RKO (cell line): ENCODE data around the gene CDH12.
"Not testable (repeated sequence)": the region's sequence is repeated elsewhere in the genome, so short reads cannot be mapped to it uniquely, and the experiment has no call there.

ENCODE experiments used
- DNase-seq: peaks from one replicate; pipeline ENCODE4 v3.0.0-alpha.2; 2016; ENCODE audit warnings: low spot score

Gene CDH12

DNA sequence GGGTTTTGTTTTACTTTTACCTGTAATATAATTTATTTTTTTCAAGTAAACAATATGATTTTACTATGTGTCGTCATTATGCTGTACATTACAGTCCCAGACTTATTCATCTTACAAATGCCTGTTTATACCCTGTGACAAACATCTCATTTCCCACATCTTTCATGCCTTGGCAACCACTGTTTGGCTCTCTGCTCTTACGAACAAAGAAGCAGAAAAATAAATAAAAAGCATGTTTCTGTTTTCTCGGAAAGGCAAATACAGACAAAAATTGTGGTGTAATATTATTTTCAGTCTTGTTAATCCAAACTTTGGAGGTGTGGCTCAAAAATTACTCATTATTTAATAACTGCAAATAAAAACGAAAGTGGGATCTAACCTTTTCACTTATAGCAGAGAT lies 393.0 kb downstream of the CDH12 start:
- no peak for DNase-seq

DNA sequence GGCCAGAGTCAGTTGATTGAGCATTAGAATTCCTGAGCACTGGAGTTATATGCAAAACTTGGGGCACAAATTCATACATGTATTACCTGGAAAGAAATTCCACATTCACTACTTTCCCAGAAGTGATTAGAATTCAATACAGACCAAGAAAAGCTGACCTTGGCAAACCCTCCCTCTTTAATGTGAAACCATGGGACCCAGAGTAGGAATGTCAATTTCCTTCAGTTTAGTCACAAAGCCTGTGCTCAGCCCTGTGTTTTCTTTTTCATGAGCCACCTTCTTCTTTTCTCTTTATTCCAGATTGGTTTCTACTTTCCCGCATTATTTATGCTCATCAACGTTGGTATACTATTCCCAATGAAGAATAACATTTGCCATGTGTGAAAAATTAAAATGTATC lies 420.2 kb downstream of the CDH12 start:
- no peak for DNase-seq

DNA sequence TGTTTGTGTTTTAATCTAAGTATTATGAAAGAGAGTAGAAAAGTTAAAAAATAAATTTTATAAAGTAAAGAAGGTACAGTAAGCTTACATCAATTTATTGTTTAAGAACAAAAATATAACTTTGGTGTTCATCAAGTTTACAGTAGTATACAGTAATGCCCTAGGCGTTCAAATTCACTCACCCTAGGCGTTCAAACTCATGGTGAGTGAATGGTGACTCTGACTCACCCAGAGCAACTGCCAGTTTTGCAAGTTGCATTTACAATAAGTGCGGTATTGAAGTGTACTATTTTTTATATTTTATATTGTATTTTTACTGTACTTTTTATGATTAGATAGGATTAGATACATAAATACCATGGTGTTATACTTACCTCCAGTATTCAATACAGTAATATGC lies 421.3 kb downstream of the CDH12 start:
- no peak for DNase-seq

DNA sequence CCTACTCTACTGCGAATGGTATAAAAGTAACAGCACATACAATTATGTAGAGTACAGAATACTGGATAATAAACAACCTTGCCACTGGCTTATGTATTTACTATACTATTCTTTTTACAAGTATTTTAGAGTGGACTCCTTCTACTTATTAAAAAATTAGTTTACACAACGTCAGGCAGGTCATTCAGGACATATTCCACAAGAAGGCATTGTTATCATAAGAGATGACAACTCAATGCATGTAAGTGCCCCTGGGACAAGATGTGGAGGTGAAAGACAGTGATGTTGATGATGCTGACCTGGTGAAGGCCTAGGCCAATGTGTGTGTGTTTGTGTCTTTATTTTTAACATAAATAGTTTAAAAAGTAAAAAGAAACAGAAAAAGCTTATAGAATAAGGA lies 421.7 kb downstream of the CDH12 start:
- DNase-seq = peak; percentile 12

DNA sequence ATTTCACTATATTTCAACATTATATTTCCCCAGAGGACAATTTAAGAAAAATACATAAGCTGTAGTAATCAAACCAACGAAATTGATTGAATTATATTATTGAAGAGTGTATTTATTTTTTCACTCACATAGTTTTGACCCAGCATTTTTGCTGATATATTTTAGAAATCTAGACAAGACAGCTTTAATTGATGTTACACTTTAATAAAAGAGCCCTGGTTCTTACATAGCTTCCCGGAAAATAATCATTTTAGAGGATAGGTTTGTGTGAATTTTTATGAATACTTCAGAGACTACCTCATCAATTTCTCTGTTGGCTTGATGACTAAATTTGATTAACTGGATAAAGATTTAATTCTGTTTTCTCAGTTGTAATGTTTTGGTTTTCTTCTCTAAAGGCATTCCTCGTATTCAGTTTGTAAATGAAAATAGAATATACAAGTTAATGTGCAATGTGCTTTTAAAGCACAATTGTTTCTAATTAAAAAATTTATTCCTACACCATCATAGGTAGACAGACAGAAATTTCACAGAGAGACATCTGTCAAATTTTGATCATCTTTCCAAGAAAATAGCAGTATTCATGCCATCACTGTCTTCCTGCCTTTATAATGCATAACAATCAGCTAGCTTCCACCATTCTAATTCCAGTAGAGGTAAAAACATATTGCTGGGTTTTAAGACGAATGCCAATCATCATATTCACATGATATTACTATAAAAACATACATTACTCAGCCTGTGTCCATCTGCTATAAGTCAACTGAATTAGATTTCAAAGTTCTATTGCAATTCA lies 441.4 kb downstream of the CDH12 start:
- no peak for DNase-seq

DNA sequence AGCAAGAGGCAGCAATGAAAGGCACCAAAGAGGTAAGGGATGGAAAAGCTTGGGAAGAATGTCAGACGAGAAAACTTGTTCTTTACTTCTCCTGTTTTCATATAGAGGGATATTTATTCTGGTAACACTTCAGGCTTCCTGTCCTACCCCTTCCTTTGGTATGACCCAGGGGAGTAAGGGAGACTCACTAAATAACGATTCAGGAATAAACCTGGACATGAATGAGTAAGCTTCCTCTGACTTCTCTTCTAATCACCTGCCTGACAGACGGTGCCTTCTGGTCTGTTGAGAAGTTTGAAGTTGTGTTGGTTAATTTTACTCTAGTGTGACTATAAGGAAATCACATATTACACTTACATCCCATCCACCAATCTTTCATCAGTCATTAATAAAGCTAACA lies 461.2 kb downstream of the CDH12 start:
- DNase-seq = peak; percentile 25

DNA sequence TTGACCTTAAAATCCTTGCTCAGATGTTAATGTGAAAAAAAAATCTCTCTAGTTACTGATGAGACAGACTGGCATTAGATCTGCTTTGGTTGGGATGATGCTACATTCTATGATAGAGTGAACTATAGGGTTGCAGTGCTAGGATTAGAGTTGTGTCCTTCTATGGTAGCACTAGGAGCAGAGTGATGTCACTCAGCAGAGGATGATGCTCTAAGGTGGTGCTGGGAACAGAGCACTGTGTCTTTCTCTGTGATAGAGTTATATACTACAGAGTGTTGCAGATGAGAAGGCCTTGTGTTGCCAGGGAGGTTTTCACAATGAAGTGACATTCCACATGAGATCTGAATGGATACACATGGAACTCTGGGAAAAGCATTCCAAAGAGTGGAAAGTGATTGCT lies 462.3 kb downstream of the CDH12 start:
- DNase-seq = no peak

DNA sequence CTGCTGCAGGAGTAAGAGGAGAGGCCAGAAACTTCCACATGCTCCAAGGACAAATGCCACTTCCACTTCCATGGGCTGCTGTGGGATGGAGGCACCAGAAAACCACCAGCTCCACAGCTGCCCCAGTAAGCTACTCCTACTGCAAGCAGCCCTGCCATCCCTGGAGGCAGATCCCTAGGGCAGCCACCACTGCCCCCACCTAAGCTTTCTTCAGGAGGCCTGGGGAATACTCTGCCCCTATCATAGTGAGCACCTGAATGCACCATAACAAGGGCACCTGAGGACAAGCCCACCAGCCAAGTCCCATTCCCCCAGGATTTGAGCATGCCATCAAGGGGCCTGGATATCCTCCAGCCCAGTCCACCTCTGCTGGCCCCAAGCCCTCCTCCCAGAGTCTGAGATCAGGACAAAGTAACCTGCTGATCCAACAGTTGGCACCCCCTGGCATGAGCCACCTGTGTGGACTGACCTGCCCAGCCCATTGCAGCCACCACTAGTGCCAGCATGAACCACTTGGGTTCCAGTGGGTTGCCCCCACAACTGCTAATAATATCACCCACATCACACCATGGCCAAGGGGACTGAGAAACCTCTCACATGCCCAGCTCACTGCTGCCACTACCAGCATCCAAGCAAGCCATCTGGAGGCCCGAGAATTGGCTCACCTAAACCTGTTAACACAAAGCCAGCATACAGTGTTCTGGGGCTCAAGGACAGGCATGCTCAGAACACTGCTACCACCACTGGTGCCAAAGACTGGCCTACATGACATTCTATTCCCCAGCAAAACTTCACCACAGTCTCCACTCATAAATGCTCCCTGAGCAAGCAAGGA lies 480.1 kb downstream of the CDH12 start:
- no peak for DNase-seq

DNA sequence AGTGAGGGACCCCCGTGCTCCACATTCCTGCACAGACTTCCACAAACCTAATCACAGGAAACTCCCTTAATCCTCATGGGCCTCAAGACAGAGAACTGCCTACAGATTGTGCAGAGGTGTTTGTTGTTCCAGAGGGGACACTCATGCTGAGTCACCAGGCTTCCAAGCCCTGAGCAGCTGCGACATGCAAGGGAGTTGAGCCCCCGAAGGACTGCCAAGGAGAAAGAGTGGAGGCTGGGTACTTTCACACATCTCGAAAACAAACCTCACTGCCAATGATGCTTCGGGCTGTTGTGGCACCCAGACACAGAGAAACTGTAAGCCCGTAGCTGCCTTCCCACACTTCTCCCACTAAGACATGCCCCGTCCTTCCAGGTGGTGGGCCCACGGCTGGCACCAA lies 480.8 kb downstream of the CDH12 start:
- DNase-seq = peak; percentile 33

DNA sequence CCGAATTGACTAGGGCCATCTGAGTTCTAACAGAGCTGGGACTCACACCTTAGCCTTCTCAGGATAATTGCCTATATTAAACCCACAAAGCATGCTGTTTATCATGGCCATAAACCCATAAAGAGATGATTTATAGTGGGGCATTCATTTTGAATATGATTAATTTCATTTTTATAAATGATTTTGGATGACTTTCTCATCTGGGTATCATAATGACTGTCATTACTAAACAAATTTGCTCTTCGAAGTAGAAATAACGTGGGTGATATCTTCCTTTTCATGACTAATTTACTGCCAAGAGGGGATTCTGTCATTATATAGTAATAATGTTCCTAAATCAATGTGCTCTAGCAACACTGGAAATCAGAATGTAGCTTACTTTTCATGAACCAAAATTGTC lies 498.2 kb downstream of the CDH12 start:
- no peak for DNase-seq

DNA sequence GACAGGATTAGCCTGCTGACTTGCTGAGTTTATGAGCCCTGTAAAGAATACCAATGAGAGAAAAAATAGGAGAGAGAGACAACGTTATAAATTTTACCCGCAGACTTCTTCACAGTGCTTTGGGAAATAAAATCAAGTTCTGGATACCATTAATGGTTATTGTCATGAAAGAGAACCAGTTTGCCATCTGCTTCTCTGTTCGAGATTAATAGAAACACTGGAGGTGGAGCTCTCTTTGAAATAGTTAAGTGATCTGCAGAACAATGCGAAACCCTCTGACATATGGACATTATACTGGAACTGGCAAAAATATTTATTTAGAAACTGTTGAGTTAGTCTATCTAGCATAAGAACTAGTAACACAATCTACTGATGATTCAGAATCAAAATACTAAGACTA lies 500.7 kb downstream of the CDH12 start:
- no peak for DNase-seq

DNA sequence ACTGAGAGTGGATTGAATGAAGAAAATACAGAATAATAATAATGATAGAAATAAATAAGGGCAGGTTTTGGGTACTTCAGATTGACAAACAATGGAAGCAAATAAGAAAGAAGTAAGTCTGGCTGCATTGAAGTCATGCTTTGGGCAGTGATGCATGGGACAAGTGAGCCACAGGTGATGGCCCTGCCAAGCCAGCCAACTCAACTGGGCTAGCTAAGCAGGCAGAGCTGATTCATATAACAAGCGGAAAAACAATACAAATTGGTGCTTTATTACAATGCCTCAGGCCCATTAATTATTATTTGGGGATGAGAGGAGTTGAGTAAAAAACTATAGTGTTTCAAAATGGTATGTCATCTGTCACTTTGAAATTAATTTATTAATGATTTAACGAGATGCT lies 502.0 kb downstream of the CDH12 start:
- no peak for DNase-seq

DNA sequence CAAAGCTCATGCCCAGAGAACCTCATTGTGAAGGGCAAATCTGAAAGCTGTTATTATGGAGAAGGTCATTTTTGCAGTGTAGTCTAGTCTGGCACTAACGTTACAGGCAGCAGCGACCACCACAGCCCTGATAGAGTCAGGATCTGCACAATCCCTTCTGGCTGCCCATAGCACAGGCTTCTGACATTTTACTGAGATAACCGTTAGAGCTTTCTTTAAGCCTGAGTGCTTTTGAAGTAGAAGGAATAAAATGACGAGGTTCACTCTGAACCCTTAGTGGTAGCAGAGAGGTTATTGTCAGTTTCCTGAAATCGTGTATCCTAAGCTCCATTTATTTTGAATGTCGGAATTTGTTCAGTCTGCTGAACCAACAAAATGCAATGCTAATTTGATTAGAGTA lies 505.1 kb downstream of the CDH12 start:
- no peak for DNase-seq

DNA sequence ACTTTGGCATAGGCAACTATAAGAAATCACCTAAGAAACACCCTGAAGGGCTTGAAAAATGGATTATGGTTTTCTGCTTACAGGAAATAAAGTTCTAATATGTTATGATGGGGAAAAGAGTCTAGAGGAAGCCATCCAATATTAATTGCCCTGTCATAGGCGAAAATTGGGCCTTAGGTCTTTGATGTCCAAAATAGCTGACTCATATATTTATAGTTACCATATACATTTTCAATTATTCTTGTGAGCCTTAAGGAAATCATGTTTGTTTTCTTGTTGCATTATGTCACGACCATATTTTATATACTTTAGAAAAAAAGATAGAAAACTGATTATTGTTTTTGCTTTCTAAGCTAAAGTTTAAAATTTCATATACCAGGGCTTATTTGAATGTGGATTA lies 509.1 kb downstream of the CDH12 start:
- no peak for DNase-seq

DNA sequence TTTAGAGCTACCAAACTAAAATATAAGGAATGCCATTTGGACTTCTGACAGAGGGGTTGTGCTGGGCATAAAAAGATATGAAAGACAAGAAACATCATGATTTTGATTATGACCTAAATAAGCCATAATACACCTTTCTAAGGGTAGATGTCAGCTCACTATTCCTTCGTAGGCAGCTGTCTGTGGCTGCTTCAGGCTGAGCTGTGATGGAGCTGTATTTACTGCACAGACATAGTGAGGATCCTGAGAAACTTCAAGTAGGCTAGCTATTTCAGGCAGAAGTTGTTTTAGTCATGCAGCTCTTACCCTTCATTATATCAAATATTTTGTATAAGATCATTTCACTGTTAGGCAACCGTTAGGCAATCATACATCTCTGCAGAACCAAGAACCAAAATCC lies 511.7 kb downstream of the CDH12 start:
- DNase-seq = no peak

DNA sequence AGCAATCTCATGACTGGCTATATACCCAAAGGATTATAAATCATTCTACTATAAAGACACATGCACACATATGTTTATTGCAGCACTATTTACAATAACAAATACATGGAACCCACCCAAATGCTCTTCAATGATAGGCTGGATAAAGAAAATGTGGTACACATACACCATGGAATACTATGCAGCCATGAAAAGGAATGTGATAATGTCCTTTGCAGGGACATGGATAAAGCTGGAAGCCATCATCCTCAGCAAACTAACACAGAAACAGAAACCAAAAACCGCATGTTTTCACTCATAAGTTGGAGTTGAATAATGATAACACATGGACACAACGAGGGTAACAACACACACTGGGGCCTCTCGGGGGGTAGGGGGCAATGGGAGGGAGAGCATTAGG lies 520.2 kb downstream of the CDH12 start:
- not testable (repeated sequence) for DNase-seq

DNA sequence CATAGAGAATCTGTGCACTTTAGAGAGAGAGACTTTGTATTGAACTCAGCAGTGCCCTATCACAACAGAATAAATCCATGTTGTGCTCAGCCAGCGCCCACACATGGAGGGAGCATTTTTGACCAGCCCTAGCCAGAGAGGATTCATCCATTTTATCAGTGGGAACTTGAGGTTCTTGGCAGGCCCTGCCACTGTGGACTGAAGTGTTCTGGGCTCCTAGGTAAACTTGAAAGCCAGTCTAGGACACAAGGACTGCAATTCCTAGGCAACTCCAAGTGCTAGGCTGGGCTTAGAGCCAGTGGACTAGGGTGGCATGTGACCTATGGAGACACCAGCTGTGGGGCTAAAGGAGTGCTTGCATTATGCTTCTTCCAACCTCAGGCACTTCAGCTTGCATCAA lies 523.5 kb downstream of the CDH12 start:
- no peak for DNase-seq

DNA sequence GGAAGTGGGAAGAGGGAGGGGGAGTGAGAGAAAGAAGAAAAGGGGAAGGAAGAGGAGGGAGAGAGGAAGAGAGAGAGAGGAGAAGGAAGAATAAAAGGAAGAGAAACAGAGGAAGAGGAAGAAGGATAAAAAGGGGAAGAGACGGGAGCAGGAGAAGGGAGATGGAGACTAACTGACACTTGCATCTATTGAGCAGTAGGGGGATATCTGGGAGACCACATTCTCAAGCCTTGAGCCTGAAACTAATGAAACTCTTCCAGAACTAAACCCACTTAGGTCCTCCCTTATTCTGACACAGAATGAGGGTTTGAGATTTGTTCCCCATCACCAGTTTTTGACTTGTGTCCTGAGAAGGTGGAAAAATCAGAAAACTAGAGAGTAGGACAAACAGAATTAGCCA lies 533.3 kb downstream of the CDH12 start:
- peak; percentile 15 for DNase-seq

DNA sequence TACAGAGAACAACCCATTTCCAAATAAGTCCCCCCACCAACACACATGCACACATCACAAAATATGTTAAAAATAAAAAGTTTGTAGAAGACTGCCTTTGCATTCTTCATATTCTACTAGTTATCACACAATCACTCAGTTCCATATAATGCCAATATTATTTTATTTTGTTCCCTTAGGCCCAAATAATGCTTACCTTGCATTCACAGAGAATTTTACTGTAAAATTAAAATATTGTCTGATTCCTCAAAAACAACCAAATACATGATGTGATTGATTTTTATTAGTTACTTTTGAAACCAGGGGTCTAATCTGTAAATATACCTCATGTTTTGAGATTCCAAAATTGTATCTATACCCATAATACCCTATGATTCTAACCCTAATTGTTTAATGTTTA lies 536.9 kb downstream of the CDH12 start:
- DNase-seq = no peak

DNA sequence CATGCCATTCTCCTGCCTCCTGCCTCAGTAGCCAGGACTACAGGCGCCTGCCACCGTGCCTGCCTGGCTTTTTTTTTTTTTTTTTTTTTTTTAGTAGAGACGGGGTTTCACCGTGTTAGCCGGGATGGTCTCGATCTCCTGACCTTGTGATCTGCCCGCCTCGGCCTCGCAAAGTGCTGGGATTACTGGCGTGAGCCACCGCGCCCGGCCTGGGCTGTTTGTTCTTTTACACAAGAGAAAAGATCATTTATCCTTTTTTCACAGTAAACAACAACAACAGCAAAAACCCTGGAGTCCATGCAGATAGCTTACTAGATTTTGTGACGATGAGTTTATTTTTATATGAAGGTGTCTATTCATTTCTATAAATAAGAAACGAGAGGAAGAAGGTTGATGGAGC lies 538.1 kb downstream of the CDH12 start:
- not testable (repeated sequence) for DNase-seq

DNA sequence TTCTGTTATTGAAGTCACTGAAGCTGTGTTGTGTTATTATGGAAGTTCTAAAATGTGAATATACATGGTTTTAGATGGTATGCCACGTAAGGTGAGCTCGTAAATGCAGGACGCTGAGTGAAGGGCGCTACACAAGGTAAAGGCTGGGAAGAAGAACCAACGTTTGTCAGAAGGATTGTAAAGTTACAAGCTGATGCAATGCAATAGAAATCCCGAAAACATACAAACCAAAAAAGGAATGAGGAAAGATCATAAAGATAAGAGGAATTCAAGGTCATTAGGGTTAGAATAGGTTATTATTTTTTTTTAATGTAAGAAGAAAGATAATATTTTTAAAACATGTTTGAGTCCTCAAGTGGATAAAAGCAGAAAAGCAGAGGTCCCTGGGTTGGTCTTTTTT lies 538.6 kb downstream of the CDH12 start:
- no peak for DNase-seq

DNA sequence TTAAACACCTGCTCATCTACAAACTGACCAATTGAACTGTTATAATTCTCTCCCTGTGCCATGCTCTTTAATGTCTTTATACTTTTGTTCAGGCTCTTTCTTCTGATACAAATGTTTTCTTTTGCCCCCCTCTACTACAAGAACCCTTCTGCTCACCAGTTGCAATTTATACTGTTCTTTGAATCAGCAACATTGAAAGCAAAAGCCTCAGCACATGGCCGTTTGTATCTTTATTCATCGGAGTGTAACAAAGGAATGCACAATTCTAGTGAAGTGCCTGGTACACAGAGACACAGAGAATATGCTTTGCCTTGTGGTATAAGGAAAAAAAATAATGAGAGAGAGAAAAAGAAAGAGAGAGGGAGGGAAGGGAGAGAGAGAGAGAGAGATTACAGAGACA lies 547.1 kb downstream of the CDH12 start:
- no peak for DNase-seq

DNA sequence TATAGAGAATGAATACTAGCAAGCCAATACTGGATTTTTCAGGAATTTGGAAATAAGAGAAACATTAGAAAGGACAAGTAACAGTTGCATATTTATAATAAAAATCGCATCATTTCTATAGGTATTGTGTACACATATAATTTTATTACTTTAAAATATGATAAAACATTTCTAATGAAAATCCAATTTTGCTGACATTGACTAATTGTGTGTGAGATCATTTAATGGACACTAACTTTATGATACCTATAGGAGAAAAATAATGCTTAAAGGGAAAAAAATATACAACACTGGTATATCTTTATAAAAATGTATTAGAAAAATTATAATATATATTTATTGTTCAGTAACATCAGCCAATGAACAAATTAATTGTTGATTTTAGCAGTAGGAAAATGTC lies 557.3 kb downstream of the CDH12 start:
- no peak for DNase-seq

DNA sequence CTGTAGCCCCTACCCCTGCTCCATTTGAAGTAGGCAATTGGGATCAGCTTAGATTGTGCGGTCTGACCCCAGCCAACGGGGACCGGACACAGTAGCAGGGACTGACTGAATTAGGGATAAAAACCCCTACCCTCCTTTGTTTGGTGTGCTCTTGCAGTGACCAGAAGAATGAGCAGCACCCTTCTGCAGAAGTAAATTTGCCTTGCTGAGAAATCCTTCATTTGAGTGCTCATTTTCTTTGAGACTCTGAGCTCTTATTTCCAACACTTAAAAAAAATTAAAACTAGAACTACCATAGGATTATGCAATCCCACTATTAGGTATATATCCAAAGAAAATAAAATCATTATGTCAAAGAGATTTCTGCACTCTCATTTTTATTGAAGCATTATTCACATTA lies 560.0 kb downstream of the CDH12 start:
- DNase-seq = no peak
